ENCODE data around the gene AFAP1L2.

AFAP1L2 gene

GRCh38 chr10:114307731-114308130 is 96.6 kb downstream of the AFAP1L2 start:
- no peak overlapping the region for H3K4me3 ChIP-seq (ENCODE audit: low read depth, low read length)
- TF ChIP-seq, protein P1, sequence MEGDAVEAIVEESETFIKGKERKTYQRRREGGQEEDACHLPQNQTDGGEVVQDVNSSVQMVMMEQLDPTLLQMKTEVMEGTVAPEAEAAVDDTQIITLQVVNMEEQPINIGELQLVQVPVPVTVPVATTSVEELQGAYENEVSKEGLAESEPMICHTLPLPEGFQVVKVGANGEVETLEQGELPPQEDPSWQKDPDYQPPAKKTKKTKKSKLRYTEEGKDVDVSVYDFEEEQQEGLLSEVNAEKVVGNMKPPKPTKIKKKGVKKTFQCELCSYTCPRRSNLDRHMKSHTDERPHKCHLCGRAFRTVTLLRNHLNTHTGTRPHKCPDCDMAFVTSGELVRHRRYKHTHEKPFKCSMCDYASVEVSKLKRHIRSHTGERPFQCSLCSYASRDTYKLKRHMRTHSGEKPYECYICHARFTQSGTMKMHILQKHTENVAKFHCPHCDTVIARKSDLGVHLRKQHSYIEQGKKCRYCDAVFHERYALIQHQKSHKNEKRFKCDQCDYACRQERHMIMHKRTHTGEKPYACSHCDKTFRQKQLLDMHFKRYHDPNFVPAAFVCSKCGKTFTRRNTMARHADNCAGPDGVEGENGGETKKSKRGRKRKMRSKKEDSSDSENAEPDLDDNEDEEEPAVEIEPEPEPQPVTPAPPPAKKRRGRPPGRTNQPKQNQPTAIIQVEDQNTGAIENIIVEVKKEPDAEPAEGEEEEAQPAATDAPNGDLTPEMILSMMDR (IDR thresholded peaks at IDR 0.05; ENCODE audit: low read depth, low read length, missing control alignments), result no peak
- no peak for DNase-seq (ENCODE audit: low read depth)

DNA sequence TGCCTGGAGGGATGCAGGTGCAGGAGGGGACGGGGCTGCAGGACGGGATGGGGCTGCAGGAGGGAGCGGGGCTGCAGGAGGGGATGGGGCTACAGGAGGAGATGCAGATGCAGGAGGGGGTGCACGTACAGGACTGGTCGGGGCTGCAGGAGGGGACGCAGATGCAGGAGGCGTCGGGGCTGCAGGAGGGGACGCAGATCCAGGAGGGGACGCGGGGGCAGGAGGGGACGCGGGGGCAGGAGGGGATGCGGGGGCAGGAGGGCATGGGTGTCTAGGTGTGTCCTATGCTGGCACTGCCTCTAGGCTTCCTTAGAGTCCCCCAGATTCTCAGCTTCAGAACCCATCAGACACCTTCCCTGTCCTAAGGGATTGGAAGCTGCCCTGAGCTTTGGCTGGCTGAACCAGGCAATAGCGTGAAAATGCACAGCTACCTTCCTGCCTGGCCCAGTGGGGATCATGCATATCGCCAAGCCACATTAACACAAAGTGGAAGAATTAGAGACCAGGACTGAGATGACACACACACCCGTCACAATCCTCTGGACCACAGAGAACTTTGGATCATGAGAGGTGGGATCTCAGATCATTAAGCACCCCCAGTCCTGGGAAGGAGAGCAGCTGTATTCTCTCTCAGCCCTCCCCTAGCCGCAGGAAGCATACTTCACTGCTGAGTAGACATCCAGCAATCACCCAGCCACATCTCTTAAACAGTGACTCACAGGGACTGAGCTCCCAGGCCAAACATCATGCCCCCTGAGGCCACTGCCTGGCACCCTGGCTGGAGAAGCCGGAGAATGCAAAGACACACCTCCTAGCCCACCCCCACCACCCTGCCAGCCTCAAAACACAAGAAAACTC is 98.0 kb downstream of the AFAP1L2 start:
- no peak for DNase-seq (ENCODE audit: low read depth)
- TF ChIP-seq, protein P1 (IDR thresholded peaks at IDR 0.05; ENCODE audit: low read depth, low read length, missing control alignments), result no peak
- H3K4me3 ChIP-seq (ENCODE audit: low read depth, low read length), result no peak overlapping the region

DNA sequence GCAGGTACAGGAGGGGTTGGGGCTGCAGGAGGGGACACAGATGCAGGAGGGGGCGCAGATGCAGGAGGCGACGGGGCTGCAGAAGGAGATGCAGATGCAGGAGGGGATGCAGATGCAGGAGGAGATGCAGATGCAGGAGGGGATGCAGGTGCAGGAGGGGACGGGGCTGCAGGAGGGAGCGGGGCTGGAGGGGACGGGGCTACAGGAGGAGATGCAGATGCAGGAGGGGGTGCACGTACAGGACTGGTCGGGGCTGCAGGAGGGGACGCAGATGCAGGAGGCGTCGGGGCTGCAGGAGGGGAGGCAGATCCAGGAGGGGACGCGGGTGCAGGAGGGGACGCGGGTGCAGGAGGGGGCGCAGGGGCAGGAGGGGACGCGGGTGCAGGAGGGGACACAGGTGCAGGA is 98.8 kb downstream of the AFAP1L2 start:
- DNase-seq (ENCODE audit: low read depth), result no peak
- no peak overlapping the region for H3K4me3 ChIP-seq (ENCODE audit: low read depth, low read length)
- TF ChIP-seq, protein P1 (IDR thresholded peaks at IDR 0.05; ENCODE audit: low read depth, low read length, missing control alignments), result no peak

DNA sequence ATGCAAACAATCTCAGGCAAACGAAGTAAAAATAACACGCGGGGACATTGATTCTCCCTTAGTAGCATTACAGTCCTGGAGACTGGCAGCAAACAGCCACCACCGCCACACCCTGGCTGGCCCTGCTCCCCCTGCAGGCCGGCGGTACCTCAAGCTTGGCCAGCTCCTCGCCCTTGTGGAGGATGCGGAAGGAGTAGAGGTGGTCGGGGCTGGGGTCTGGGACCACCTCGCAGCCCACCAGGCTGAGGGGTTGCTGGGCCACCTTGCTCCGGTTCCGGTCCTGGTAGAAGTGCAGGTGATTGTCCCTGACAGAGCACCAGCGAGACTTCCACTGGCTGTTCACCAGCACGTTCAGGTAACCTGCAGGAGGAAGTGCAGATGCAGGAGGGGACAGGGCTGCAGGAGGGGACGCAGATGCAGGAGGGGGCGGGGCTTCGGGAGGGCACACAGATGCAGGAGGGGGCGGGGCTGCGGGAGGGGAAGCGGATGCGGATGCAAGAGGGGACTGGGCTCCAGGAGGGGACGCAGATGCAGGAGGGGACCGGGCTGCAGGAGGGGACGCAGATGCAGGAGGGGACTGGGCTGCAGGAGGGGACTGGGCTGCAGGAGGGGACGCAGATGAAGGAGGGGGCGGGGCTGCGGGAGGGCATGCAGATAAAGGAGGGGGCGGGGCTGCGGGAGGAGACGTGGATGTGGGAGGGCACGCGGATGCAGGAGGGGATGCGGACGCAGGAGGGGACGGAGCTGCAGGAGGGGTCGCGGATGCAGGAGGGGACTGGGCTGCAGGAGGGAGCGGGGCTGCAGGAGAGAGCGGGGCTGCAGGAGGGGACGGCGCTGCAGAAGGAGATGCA is 99.5 kb downstream of the AFAP1L2 start:
- DNase-seq (ENCODE audit: low read depth), result no peak
- H3K4me3 ChIP-seq (ENCODE audit: low read depth, low read length), result peak overlapping the region; percentile 49
- TF ChIP-seq, protein P1 (IDR thresholded peaks at IDR 0.05; ENCODE audit: low read depth, low read length, missing control alignments), result peak; percentile 70

DNA sequence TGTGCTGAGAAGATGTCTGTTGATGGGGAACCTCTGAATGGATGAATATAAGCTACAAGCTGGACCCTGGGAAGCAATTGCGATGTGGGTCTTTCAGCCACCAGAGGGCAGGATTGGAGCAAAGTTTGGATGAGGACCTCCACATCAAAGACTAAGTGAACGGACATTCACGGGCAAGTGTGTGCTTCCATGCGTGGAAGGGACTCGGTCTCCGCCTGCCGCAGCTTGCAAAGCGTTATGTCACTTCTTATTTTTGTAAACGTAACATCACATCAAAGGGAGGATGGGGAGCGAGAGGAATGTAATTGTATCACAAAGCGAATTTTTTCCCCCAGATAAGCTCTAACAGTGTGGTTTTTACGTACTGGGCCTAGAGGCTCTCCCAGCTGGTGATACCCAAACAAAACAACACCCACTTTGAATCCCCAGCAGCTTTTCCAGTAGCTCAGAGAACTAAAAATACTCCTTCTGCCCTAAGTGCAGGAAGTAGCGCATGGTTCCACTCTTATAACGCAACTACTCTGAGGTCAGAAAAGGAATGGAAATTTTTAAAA is 100.2 kb downstream of the AFAP1L2 start:
- TF ChIP-seq, protein P1 (IDR thresholded peaks at IDR 0.05; ENCODE audit: low read depth, low read length, missing control alignments), result peak; percentile 85
- H3K4me3 ChIP-seq (ENCODE audit: low read depth, low read length), result peak overlapping the region; percentile 49
- DNase-seq (ENCODE audit: low read depth), result peak; percentile 55

GRCh38 chr10:114303556-114303955 is 100.7 kb downstream of the AFAP1L2 start:
- TF ChIP-seq, protein P1 (IDR thresholded peaks at IDR 0.05; ENCODE audit: low read depth, low read length, missing control alignments), result no peak
- no peak overlapping the region for H3K4me3 ChIP-seq (ENCODE audit: low read depth, low read length)
- no peak for DNase-seq (ENCODE audit: low read depth)

All from GM12864 (cell line).